Measurements from ENCODE around the gene LCE2A.
"Not testable (repeated sequence)": the region's sequence is repeated elsewhere in the genome, so short reads cannot be mapped to it uniquely, and the experiment has no call there.

LCE2A gene

GRCh38 chr1:152697701-152698600 is at the start of gene LCE2A:
LCE2A (plus strand) TSS chr1:152698345; CDS start chr1:152698902, 557 bp downstream.
- no peak for TF ChIP-seq ZNF274 (IDR thresholded peaks at IDR 0.05; ENCODE audit: low read depth, low read length)

GRCh38 chr1:152654110-152654509 is 44.0 kb upstream of the LCE2A start:
- no peak overlapping the region for H3K4me3 ChIP-seq (ENCODE audit: low read length)
- no peak for TF ChIP-seq ZNF274 (IDR thresholded peaks at IDR 0.05; ENCODE audit: low read depth, low read length)

More at GRCh38 chr1:152697701-152698600, at the start of gene LCE2A:
- no peak within 1 kb of the TSS for H3K4me3 ChIP-seq (ENCODE audit: low read length)

- no peak for TF ChIP-seq ZNF274 (IDR thresholded peaks at IDR 0.05; ENCODE audit: low read depth, low read length)
- H3K4me3 ChIP-seq (ENCODE audit: low read length): no peak overlapping the region
Observed at GRCh38 chr1:152656459-152656858, 41.7 kb upstream of the LCE2A start.

- TF ChIP-seq ZNF274 (IDR thresholded peaks at IDR 0.05; ENCODE audit: low read depth, low read length): no peak
- H3K4me3 ChIP-seq (ENCODE audit: low read length): no peak overlapping the region
Observed at GRCh38 chr1:152657677-152658076, 40.5 kb upstream of the LCE2A start.

GRCh38 chr1:152658649-152659048 is 39.5 kb upstream of the LCE2A start:
- no peak overlapping the region for H3K4me3 ChIP-seq (ENCODE audit: low read length)
- no peak for TF ChIP-seq ZNF274 (IDR thresholded peaks at IDR 0.05; ENCODE audit: low read depth, low read length)

- H3K4me3 ChIP-seq (ENCODE audit: low read length): no peak within 1 kb of the TSS
- TF ChIP-seq ZNF274 (IDR thresholded peaks at IDR 0.05; ENCODE audit: low read depth, low read length): no peak
Observed at GRCh38 chr1:152663098-152663497, 35.0 kb upstream of the LCE2A start, which contains the start of gene LCE2D. LCE2D (plus strand) TSS chr1:152663380; CDS start chr1:152664106, 726 bp downstream.

GRCh38 chr1:152666171-152666570 is 32.0 kb upstream of the LCE2A start:
- H3K4me3 ChIP-seq (ENCODE audit: low read length): not testable (repeated sequence)

- no peak overlapping the region for H3K4me3 ChIP-seq (ENCODE audit: low read length)
- no peak for TF ChIP-seq ZNF274 (IDR thresholded peaks at IDR 0.05; ENCODE audit: low read depth, low read length)
Observed at GRCh38 chr1:152667648-152668047, 30.5 kb upstream of the LCE2A start.

- no peak overlapping the region for H3K4me3 ChIP-seq (ENCODE audit: low read length)
- no peak for TF ChIP-seq ZNF274 (IDR thresholded peaks at IDR 0.05; ENCODE audit: low read depth, low read length)
Observed at GRCh38 chr1:152673016-152673415, 25.1 kb upstream of the LCE2A start.

- H3K4me3 ChIP-seq (ENCODE audit: low read length): not testable (repeated sequence)
Observed at GRCh38 chr1:152674983-152675382, 23.2 kb upstream of the LCE2A start, which contains the start of gene LCE2C. LCE2C (plus strand) TSS chr1:152675279; CDS start chr1:152676016, 737 bp downstream.

GRCh38 chr1:152679459-152679858 is 18.7 kb upstream of the LCE2A start:
- H3K4me3 ChIP-seq (ENCODE audit: low read length): no peak overlapping the region
- no peak for TF ChIP-seq ZNF274 (IDR thresholded peaks at IDR 0.05; ENCODE audit: low read depth, low read length)

GRCh38 chr1:152681616-152682015 is 16.5 kb upstream of the LCE2A start:
- no peak overlapping the region for H3K4me3 ChIP-seq (ENCODE audit: low read length)
- no peak for TF ChIP-seq ZNF274 (IDR thresholded peaks at IDR 0.05; ENCODE audit: low read depth, low read length)

- H3K4me3 ChIP-seq (ENCODE audit: low read length): no peak overlapping the region
- TF ChIP-seq ZNF274 (IDR thresholded peaks at IDR 0.05; ENCODE audit: low read depth, low read length): no peak
Observed at GRCh38 chr1:152683846-152684245, 14.3 kb upstream of the LCE2A start.

GRCh38 chr1:152685823-152686222 is 12.3 kb upstream of the LCE2A start, which contains the start of gene LCE2B:
LCE2B (plus strand) TSS chr1:152686123; CDS start chr1:152686844, 721 bp downstream.
- not testable (repeated sequence) for H3K4me3 ChIP-seq (ENCODE audit: low read length)

- TF ChIP-seq ZNF274 (IDR thresholded peaks at IDR 0.05; ENCODE audit: low read depth, low read length): no peak
- H3K4me3 ChIP-seq (ENCODE audit: low read length): no peak overlapping the region
Observed at GRCh38 chr1:152699746-152700145, 1.6 kb downstream of the LCE2A start.
